Left ventricle myocardium inferior (tissue), 1 donor: Measurements from ENCODE around the gene FILIP1. TPM values are rescaled to one million over a fixed set of nuclear protein-coding genes. Genes with fewer than 3 reads are reported as not detected.

Source experiments
- DNase-seq: peaks from one replicate; pipeline ENCODE4 v3.0.0-alpha.2; 2020
- H3K27ac ChIP-seq: fragments of 200-600 bp; replicated peaks from 2 replicates; pipeline ENCODE4 v1.8.0; 2021
- H3K27me3 ChIP-seq: fragments of 200-600 bp; 2 replicates; pipeline ENCODE4 v1.8.0; 2021; ENCODE audit warnings: low read depth
- H3K36me3 ChIP-seq: fragments of 200-600 bp; 2 replicates; pipeline ENCODE4 v1.8.0; 2021
- H3K4me1 ChIP-seq: fragments of 200-600 bp; 2 replicates; pipeline ENCODE4 v1.8.0; 2021
- H3K4me3 ChIP-seq: fragments of 200-600 bp; 2 replicates; pipeline ENCODE4 v1.8.0; 2021; ENCODE audit warnings: mild to moderate bottlenecking, moderate library complexity
- H3K9me3 ChIP-seq: fragments of 200-600 bp; replicated peaks from 2 replicates; pipeline ENCODE4 v1.8.0; 2021
- intact Hi-C: fragments of 100-400 bp; cut with micrococcal nuclease; formaldehyde crosslinking; loops from one replicate; pipeline ENCODE4 v1.11.0; 2022
- total RNA-seq: library from RNA; stranded (reverse); fragmentation: NEBNext Ultra II Directional; extraction: Animal tissue kit (Norgen Biotek cat#: 25700); gene quantifications from one replicate; pipeline ENCODE4 v1.2.1, GENCODE V29; 2021
- TF ChIP-seq, protein P1 (sequence below): fragments of 200-600 bp; IDR thresholded peaks from 2 replicates; pipeline ENCODE4 v1.8.0; 2021; ENCODE audit warnings: antibody characterized with exemption, mild to moderate bottlenecking, borderline replicate concordance
- donor health status: DM: no; HTN: yes; CAD: no; lungs with severe emphysema.

The FILIP1 gene
- total RNA-seq, 1 donor from 2014 or later: 173 TPM

DNA sequence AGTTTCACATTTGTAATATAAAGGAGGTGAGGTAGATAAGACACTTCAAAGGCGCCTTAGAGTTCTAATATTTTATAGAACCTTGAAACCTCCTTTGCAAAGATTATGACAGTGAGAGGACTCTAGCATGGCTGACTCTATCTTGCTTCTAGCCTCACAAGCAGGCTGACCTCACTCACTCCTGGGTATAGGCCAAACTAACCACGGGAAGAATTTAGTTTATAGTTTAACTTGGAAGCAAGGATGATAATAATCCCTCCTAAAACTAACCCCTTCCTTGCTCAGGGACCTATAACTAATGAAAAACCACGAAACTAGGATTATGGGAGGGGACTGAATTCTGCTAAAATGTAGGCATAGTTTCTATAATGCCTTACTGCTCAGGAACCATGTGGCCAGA lies 84.3 kb downstream of the FILIP1 start:
- peaks cover 75% of the 10 kb centered on the region for H3K4me1 ChIP-seq
- intact Hi-C loops: no loop called here
- no peak overlapping the region for H3K4me3 ChIP-seq
- peaks cover 18% of the 10 kb centered on the region for H3K36me3 ChIP-seq
- H3K9me3 ChIP-seq: no peaks in the 10 kb centered on the region
- H3K27me3 ChIP-seq: no peaks in the 10 kb centered on the region
- no peak for DNase-seq
- peak overlapping the region; percentile 2 for H3K27ac ChIP-seq
- TF ChIP-seq, protein P1, sequence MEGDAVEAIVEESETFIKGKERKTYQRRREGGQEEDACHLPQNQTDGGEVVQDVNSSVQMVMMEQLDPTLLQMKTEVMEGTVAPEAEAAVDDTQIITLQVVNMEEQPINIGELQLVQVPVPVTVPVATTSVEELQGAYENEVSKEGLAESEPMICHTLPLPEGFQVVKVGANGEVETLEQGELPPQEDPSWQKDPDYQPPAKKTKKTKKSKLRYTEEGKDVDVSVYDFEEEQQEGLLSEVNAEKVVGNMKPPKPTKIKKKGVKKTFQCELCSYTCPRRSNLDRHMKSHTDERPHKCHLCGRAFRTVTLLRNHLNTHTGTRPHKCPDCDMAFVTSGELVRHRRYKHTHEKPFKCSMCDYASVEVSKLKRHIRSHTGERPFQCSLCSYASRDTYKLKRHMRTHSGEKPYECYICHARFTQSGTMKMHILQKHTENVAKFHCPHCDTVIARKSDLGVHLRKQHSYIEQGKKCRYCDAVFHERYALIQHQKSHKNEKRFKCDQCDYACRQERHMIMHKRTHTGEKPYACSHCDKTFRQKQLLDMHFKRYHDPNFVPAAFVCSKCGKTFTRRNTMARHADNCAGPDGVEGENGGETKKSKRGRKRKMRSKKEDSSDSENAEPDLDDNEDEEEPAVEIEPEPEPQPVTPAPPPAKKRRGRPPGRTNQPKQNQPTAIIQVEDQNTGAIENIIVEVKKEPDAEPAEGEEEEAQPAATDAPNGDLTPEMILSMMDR: no peak

DNA sequence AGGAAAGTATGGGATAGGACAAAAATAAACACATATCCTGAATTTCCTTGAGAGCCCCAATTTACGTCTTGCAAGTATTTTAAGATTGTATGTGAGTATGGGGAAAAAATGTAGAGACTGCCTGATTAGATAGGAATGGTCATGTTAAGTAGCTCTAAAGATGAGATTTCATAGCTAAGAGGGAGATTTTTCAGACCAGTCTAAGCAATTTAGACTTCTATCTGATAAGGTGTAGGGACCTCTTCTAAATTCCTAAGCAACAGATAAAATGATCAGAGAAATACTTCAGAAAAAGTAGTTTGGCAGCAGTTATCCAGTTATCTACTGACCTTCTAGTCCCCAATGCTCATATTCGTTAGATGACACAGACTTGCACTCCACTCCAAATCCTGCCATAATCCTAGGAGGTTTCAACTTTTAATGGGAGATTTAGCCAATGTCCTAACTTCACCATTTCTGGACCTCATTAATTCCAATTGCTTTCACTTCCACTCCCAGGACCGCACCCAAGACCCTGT lies 90.0 kb downstream of the FILIP1 start:
- TF ChIP-seq, protein P1: no peak
- no peaks in the 10 kb centered on the region for H3K36me3 ChIP-seq
- peak overlapping the region; percentile 74 for H3K27ac ChIP-seq
- intact Hi-C loops: no loop called here
- DNase-seq: no peak
- no peak overlapping the region for H3K4me3 ChIP-seq
- no peaks in the 10 kb centered on the region for H3K27me3 ChIP-seq
- peaks cover 93% of the 10 kb centered on the region for H3K4me1 ChIP-seq
- H3K9me3 ChIP-seq: no peaks in the 10 kb centered on the region

DNA sequence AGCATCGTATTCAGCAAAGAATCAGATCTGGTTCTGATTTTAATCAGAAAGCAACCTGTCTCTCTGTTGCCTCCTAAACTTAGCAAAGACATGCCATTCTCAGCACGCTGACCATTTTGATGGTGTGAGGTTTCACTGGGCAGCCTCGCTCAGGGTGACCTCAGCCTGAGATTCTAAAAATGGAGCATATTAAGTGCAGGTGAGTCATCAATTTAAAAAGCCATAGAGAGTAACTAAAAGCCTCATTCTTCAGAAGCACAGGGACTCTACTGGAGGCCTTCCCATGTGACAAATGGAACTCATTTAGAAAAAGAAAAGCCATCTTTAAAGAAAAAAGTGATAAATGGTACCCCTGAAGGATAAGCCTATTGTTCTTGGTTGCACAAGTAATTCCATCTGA lies 91.3 kb downstream of the FILIP1 start:
- DNase-seq: peak; percentile 25
- Histone ChIP-seq H3K27ac (peak overlapping the region; percentile 74), H3K4me3 (no peak overlapping the region), H3K27me3 (no peaks in the 10 kb centered on the region), H3K9me3 (no peaks in the 10 kb centered on the region), H3K36me3 (no peaks in the 10 kb centered on the region), H3K4me1 (peaks cover 93% of the 10 kb centered on the region)
- TF ChIP-seq, protein P1: no peak
- intact Hi-C loops: no loop called here

DNA sequence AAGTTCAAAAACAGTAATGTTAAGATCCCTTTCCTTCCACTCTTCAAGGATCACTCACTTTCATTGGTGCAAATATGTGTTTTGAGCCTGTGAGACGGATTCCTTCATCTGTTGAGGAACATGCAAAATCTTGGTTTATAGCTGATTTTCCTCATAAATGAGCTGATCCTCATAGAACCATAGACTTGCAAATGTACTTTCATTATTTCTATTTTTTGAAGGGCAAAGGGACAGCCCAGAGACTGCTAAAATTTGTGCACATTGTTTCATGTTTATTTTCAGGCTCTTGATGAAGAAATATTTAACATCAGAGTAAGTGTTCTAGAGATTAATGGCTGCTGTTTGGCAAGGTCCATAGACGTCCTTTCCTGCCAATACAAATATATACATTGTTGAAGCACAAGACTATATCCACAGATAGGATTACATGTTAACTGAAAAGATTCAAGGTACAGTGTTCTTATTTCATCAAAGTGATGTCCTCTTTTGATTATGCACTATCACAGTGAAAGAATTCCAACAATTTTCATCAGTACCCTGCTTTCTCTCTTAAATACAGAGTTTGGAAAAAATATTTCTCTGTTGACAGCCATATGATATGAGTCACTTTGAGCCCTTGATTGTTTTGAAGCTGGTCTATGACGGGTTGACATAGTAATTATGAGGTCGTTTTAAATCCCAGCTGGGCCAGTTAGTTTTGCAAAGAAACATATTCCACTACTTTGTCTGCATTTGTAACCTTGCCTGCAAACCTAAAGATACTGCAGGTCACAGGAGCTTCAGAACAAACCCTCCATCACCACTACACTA lies 95.7 kb downstream of the FILIP1 start:
- Histone ChIP-seq H3K27ac (peak overlapping the region; percentile 74), H3K4me1 (peaks cover 92% of the 10 kb centered on the region)
- intact Hi-C loops: no loop called here

DNA sequence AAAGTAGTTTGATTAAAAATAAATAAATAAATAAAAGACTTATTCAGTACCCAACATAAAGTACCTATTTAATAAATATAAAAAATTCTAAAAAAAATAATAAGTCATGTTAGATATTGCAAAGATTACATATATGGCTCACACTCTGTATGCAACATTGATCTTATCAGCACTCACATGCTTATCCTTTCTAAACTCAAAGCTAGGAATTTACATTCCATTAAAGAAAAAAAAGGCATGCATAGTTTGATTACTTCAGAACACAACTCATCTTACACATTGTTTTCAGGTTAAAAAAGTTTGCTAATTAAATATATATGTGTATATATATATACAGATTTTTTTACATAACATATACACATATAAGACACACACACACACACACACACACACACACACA lies 96.4 kb downstream of the FILIP1 start:
- Histone ChIP-seq H3K27me3 (no peaks in the 10 kb centered on the region), H3K4me1 (peaks cover 92% of the 10 kb centered on the region), H3K4me3 (no peak overlapping the region), H3K36me3 (no peaks in the 10 kb centered on the region), H3K27ac (no peak overlapping the region), H3K9me3 (no peaks in the 10 kb centered on the region)
- TF ChIP-seq, protein P1: no peak
- intact Hi-C loops: no loop called here
- no peak for DNase-seq

More for the DNA sequence above, 95.7 kb downstream of the FILIP1 start:
- DNase-seq: no peak
- no peaks in the 10 kb centered on the region for H3K27me3 ChIP-seq
- no peaks in the 10 kb centered on the region for H3K9me3 ChIP-seq
- no peak overlapping the region for H3K4me3 ChIP-seq
- no peaks in the 10 kb centered on the region for H3K36me3 ChIP-seq
- TF ChIP-seq, protein P1: no peak
